NK-92 (cell line): ENCODE measurements around the gene DOCK11.

Experiments
- DNase-seq: peaks from one replicate; lab custom pipeline; 2025; ENCODE audit not compliant: unreplicated experiment; lab: John Stamatoyannopoulos, UW

Gene DOCK11

DNA sequence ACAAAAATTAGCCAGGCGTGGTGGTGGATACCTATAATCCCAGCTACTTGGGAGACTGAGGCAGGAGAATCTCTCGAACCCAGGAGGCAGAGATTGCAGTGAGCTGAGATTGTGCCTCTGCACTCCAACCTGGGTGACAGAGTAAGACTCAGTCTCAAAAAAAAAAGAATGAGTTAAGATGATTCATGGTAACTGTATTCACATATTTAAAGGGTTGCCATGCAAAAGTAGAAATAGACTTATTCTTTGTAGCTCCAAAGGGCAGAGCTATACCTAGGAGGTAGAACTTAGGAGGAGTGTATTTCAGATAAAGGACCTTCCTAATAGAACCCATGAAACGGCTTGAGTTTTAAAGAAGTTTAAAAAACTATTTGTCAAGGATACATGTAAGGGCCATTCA, 127.4 kb downstream of the DOCK11 start:
- no peak for DNase-seq

DNA sequence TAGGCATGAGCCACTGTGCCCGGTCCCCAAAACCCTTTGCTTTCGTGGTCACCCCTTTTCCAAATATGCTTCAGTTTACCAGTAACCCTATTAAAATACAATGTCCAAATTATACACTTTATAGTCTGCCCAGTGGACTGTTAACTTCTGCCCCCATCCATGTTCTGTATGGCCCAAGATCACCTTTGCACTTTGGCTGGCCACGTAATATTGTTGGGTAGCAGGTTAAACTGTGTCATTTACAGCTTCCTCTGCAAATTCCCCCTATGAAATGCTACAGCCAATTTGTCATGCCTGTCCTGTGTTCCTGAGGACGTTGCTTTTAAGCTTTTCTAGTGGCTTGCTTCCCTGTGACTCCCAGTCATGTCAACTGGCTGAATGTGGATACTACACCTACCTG, 130.7 kb downstream of the DOCK11 start:
- no peak for DNase-seq

DNA sequence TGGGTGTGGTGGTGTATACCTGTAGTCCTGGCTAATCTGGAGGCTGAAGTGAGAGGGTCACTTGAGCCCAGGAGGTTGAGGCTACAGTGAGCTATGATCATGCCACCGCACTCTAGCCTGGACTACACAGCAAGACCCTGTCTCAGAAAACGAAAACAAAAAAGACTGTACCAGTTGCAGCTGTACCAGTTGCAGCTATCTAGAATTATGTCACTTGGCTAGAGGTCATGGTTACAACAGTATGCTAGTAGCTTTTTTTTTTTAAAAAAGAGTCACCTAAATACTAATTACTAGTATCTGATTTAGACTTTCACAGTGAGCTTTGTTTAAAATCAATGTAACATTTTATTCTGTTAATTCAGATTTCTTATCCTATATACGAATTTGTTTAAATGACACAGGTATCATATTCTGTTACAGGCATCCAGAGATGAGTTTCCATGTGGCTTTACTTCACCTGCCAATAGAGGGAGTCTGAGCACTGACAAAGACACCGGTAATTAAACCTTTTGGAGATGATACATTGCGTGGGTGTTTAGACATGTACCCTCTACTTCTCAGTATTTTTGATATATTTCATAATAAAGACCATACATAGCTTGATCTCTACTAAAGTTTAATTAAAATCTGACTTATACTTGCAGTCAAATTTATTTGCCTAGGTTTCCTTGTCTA, 131.6 kb downstream of the DOCK11 start:
- no peak for DNase-seq

DNA sequence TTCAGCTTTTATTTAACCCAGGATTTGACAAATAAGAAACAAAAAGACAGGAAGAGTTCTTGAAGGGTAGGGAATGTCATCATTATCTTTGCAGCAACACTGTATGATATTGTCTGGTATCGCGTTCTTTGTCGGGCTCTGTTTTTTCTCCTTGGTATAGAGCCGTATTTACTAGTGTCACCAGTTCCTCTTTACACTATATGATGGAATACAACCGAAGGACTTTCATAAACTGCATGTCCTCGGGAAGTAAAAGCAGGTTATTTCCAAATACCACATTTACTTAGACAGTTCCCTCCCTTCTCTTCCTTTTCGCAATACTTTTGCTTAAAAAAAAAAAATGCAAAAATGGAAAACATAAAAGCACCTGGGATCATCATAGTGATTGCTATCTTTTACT, 135.2 kb downstream of the DOCK11 start:
- no peak for DNase-seq

DNA sequence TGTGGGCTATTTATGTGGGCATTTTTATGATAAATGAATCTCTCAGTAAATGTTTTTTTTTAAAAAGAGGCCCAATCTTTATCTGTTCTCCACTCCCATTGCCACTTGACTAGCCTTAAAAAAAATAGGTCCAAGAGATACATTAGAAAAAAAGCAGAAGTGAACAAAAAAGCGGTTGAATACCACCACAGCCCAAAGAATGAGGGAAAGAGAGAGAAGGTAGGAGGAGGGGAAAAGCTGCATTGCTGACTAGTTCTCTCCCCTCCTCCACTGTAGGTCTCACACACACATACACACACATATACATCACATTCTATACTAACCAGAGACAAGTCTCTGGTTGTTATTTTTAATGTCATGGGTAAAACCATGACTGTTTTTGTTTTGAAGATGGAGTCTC, 136.0 kb downstream of the DOCK11 start:
- DNase-seq: no peak

DNA sequence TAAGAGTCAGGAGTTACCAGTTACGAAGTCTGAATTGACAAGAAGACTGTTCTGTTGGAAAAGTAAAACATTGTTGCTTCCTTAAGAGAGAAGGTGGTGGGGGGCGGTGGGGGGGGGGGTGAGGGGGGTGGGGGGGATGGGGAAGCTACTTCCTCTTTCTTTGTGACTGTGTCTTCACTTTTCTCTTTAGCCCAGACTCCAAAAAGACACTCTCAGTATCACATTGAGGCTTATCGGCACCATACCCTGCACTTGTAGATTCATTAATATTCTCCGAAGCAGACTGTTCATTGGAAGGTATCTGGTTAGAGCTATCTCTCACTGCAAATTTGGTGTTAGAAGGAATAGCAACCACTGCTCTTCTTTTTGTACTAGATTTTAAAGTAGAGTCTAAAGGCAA, 137.2 kb downstream of the DOCK11 start:
- no peak for DNase-seq

DNA sequence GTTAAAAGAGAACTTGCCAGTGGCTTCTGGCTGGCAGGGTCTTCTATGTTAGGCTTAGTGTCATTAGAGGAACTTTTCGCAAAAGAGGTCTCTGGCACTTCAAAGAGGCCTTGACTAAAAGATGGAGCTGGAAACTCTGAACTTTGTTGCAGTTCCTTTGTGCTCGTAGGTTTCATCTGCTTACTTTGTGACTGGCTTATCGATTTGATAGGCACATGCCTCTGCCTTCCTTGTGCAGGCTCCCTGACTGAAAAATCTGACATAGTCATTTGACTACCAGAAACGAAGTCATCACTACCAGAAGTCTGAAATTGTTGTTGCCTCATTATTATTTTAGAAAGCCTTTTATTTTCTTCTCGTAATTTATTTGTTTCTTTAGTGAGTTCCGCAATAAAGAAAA, 137.9 kb downstream of the DOCK11 start:
- no peak for DNase-seq

DNA sequence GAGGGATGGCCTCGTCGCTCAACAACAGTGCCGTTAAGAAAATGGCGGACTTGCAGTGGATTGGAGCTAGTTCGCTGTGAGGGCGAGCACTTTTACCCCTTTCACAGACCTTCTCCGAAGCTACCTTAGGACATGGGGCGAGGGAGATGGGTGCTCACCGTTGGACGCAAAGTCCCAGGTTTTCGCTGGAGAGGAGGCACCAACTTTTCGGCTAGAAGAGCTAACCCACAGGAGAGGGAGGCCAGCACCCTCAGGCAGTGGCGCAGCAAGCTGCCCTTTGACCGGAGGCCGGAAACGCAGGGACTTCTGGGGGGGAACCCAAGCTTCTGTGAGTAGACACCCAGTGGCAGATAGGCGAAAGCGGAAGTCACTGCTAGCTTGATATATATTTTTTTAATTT, 138.7 kb downstream of the DOCK11 start:
- no peak for DNase-seq

DNA sequence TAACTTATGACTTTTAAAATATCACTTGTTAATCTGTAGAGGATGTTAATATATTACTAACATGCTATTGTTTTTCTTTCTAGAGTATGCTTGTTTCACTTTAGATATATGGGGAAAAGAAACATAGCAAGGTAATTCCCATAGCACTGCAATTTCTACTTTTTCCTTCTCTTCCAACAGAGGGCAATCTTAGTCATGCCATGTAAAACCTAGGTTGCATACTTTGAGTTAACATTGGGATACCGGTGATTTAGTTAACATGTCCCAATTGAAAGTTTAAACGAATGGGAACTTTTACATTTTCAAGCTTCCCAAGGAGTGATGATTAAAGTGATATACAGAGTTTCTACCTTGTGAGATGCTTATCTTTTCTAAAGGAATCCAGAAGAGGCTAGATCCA, 142.4 kb downstream of the DOCK11 start:
- DNase-seq: no peak

DNA sequence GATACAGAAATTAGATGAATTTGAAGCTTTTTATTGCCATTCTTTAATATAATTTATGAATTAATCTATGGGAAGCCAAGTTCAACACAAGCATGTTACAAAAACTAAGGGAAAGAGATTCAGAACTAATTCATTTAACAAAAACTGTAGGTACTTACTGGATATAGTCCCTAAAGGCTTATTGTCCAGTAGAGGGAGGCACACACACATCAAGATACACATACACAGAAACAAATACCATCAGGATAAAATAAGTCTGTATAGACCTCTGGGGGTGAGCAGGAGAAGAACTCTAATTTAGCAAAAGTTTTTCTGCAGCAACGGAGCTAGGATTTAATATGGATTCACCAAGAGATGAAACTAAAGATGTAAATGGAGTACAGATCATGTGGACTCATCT, 148.8 kb downstream of the DOCK11 start:
- DNase-seq: no peak

DNA sequence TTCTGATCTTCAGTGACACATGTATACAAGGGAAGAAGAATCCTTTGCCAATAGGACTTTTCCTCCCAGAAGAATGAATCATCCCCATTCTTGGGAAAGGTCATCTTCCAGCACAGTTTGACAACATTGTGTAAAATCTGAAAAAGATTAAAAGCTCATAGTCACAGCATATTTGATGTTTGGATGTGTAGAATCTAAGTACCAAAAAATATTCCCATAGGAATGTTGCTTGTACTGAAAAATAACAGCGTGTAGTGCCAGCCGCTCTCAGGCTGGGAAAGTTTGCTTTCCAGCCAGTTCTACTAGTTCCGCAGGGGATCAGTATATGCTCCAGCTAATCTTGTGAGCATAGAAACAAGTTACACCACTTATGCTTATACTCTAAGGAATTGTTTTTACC, 157.1 kb downstream of the DOCK11 start:
- DNase-seq: no peak

DNA sequence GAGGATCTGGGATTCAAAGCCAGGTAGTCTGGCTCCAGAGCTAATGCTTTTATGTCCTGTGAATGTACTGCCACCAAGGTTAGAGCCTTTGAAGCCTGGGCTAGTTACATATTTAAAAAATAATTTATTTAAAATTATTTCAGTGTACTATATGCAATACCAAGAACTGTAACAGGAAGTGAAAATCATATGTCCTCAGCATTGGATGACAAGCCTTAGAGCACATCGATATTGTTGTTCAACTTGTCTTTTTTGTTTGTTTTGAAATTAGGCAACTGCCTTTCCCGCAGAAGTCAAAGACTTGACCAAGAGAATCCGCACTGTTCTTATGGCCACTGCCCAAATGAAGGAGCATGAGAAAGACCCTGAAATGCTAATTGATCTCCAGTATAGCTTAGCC, 158.7 kb downstream of the DOCK11 start:
- DNase-seq: no peak

DNA sequence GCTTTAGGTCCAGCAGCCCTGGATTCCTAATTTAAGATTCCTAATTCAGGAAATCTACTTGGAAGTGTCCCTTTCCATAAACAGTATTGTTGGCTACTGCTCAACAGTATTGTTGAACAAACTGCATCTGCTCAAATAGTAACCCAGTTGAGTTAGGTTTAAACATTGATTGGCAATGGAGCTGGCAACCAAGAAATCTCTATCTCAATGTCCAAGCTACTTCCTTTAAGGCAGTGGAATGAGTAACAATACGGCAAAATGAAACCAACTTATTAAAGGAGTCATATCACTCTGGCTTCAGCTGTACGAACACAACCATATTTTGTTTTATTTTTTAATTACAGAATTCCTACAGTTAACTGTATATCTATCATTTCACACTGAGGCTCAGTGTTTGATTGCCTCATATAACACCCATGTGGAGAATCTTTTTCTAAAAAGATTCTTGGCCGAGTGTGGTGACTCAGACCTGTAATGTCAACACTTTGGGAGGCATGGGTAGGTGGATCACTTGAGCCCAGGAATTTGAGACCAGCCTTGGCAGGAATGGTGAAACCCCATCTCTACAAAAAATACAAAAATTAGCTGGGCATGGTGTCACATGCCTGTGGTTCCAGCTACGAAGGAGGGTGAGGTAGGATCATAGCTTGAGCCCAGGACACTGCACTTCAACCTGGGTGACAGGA, 160.1 kb downstream of the DOCK11 start:
- DNase-seq: no peak

DNA sequence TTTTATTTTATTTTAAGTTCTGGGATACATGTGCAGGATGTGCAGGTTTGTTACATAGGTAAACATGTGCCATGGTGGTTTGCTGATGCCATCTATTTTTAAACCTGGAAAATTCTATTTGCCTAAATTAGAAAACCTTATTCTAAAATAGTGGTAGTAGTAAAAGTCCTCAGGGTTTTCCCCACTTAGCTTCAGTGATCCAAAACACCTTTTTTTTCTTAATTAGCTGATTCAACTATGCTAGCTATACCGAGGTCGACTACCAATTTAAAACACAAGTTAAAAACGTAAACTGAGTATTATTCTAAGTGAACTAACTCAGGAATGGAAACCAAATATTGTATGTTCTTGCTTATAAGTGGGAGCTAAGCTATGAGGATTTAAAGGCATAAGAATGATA, 161.8 kb downstream of the DOCK11 start:
- no peak for DNase-seq

DNA sequence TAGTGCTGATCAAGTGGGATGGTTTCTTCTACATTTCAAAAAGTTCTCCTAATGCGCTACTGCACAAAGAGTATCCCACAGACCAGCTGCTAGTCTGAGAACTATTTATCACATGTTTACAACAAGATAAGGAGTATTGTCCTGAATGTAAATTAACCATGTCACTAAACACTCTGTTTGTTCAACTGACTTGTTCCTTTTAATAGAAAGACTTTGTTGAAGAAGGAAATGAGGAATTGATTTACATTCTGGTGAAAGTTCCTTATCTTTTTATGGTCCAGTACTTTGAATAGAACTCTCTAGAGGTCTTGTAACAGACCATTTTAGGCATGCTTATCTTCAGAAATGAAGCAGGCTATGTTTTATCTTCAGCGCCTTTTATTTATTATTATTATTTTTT, 164.5 kb downstream of the DOCK11 start:
- DNase-seq: no peak

DNA sequence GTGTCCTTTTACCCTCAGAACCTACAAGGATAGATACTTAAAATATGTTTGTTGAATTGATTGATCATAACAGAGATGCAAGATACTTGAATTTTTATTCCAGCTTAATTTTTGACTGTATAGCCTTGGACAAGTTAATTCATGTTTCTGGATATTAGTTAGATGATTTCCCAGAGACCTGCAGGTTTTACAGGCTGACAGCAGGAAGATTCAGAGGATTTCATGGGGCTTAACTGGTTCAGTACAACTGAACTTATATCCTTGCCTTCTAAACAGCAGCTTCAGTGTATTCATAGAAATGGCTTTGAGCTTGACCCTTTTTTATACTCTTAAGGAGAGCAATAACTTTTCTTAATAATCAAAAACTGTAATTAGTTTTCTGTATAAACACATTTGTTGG, 169.6 kb downstream of the DOCK11 start:
- no peak for DNase-seq

DNA sequence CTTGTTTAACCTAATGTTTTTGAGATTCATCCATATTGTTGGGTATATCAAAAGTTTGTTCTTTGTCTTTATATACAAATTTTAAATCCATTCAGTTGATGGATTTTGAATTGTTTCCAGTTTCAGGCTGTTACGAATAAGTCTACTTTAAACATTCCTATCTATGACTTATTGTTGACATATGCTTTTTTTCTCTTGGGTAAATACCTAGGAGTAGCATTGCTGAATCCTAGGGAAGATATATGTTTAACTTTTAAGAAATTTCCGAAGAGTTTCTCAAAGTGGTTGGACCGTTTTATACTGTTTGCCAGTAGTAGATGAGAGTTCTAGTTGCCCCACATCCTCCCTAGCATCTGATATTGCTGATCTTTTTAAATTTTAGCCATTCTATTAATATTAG, 170.9 kb downstream of the DOCK11 start:
- no peak for DNase-seq

DNA sequence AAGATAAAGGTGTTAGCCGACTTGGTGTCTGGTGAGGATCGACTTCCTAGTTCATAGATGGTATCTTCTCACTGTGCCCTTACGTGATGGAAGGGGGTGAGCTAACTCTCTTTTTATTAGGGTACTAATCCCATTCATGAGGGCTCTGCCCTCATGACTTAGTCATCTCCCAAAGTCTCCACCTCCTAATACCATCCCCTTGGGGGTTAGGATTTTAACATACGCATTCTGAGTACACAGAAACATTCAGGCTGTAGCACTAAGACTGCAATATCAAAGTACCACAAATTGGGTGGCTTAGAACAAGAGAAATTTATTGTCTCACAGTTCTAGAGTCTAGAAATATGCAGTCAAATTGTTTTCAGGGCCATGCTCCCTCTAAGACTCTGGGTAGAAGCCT, 173.8 kb downstream of the DOCK11 start:
- no peak for DNase-seq

DNA sequence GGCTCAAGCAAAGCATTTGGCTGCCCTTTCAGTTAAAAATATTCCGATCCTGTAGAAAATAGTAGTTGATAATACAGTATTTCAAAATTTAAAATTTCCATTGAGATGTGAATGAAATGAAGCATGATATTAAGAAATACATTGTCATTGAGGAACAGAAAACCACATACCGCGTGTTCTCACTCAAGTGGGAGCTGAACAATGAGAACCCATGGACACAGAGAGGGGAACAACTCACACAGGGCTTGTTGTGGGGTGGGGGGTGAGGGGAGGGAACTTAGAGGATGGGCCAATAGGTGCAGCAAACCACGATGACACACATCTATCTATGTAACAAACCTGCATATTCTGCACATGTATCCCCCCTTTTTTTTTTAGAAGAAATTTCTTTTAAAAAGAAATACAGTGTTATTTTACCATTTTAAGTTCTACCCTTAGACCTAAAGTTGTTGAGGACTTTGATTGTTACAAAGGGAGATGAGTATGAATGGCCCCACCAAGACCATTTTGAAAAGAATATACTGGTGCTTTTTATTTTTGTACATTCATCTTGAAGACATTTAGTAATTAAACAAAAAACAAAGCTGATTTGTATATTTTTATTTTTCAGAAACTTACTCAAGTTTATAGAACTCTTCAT, 179.8 kb downstream of the DOCK11 start:
- DNase-seq: no peak

DNA sequence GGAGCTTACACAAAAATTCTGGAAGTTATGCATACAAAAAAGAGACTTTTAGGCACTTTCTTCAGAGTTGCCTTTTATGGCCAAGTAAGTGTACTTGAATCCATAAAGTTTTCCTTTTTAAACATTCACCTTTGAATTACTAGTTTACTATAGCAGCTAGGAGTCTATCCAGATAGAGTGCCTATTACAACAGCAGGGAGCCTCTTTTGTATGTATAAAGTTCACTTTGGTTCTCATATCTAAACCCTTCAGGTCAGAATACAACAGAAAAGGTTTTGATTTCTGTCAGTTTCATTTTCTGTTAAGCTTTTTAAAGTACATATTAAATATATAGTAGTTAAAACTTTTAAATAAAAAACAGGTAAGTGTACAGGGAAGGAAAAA, 180.3 kb downstream of the DOCK11 start:
- no peak for DNase-seq

DNA sequence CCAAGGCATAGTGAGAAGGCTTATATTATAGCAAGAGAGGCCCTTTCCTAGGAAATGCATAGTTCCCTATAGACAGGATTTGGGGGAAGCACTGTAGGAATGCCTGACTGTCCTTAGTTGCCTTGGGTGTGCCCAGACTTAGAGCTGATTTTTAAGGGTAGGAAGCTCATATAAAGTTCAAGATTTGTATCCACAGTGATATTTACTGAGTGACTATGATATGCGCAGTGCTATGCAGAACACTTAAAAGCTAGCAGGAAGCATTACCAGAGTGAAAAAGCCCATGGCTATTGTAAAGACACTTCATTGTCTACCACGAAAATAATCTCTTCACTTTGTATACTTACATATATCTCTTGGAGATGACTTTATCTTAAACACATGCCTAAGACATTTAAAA, 181.7 kb downstream of the DOCK11 start:
- DNase-seq: no peak

DNA sequence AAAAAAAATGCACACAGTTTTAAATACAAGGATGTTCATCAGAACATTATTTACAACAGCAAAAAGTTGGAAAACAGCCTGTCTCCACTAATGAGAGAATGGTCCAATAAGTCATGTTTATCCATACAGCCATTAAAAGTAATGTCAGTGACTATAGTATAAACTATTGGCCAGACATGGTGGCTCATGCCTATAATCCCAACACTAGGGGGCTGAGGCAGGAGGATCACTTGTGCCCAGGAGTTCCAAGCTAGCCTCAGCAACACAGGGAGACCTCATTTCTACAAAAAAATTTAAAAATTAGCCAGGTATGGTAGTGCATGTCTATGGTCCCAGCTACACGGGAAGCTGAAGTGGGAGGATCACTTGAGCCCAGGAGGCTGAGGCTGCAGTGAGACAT, 183.7 kb downstream of the DOCK11 start:
- no peak for DNase-seq
